ENCODE data around the gene KLK11.

Gene KLK11

DNA sequence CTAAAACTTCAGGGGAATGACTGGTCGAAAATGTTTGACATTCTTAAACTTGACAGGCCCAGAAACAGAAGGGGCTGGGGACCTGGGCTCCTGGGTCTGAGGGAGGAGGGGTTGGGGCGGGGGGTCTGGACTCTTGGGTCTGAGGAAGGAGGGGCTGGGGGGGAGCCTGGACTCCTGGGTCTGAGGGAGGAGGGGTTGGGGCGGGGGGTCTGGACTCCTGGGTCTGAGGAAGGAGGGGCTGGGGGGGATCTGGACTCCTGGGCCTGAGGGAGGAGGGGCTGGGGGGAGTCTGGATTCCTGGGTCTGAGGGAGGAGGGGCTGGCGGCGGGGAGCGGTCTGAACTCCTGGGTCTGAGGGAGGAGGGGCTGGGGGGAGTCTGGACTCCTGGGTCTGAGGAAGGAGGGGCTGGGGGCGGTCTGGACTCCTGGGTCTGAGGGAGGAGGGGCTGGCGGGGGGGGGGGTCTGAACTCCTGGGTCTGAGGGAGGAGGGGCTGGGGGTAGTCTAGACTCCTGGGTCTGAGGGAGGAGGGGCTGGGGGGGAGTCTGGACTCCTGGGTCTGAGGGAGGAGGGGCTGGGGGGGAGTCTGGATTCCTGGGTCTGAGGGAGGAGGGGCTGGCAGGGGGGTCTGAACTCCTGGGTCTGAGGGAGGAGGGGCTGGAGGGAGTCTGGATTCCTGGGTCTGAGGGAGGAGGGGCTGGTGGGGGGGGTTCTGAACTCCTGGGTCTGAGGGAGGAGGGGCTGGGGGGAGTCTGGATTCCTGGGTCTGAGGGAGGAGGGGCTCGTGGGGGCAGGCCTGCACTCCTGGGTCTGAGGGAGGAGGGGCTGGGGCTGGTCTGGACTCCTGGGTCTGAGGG lies 51.5 kb downstream of the KLK11 start:
- no peak for DNase-seq (ENCODE audit: low read depth in 1 of 2, low spot score in 1 of 2)
- TF ChIP-seq JUND (IDR thresholded peaks at IDR 0.05; ENCODE audit: low read depth): no peak
- in situ Hi-C loops (cut with HindIII; ENCODE audit: low pct_unique_long_range_greater_than_20kb, low sequenced_read_pairs): no loop called here

- in situ Hi-C loops (cut with HindIII; ENCODE audit: low pct_unique_long_range_greater_than_20kb, low sequenced_read_pairs): no loop called here
- DNase-seq (ENCODE audit: low read depth in 1 of 2, low spot score in 1 of 2): no peak
- TF ChIP-seq JUND (IDR thresholded peaks at IDR 0.05; ENCODE audit: low read depth): no peak
These were observed 53.5 kb downstream of the KLK11 start for GRCh38 chr19:50972795-50973376.
